ENCODE data around the gene MBTD1.
"Not testable (repeated sequence)": the region's sequence is repeated elsewhere in the genome, so short reads cannot be mapped to it uniquely, and the experiment has no call there.

MBTD1 gene

GRCh38 chr17:51251010-51251409 is 8.8 kb downstream of the MBTD1 start:
- no peak for DNase-seq

GRCh38 chr17:51250314-51250840 is 9.5 kb downstream of the MBTD1 start:
- no peak for DNase-seq

GRCh38 chr17:51245535-51245934 is 14.3 kb downstream of the MBTD1 start:
- DNase-seq, result no peak

- DNase-seq, result no peak
These were observed 15.8 kb downstream of the MBTD1 start for GRCh38 chr17:51244041-51244440.

GRCh38 chr17:51240275-51240674 is 19.6 kb downstream of the MBTD1 start:
- no peak for DNase-seq

GRCh38 chr17:51238255-51238887 is 21.5 kb downstream of the MBTD1 start:
- peak in 1 of 5 donors; percentile 36 for DNase-seq

GRCh38 chr17:51234162-51234561 is 25.7 kb downstream of the MBTD1 start:
- no peak for DNase-seq

GRCh38 chr17:51231999-51232398 is 27.9 kb downstream of the MBTD1 start:
- no peak for DNase-seq

- no peak for DNase-seq
These were observed 29.5 kb downstream of the MBTD1 start for GRCh38 chr17:51230306-51230705.

- DNase-seq, result no peak
These were observed 30.0 kb downstream of the MBTD1 start for GRCh38 chr17:51229889-51230288.

- DNase-seq, result no peak
These were observed 31.7 kb downstream of the MBTD1 start for GRCh38 chr17:51228161-51228560.

GRCh38 chr17:51225523-51225922 is 34.3 kb downstream of the MBTD1 start:
- not testable (repeated sequence) for DNase-seq

- DNase-seq, result no peak
These were observed 35.2 kb downstream of the MBTD1 start for GRCh38 chr17:51224402-51225262.

- DNase-seq, result no peak
These were observed 38.5 kb downstream of the MBTD1 start for GRCh38 chr17:51221322-51221721.

GRCh38 chr17:51217946-51218345 is 41.9 kb downstream of the MBTD1 start:
- no peak for DNase-seq

- DNase-seq, result no peak
These were observed 44.9 kb downstream of the MBTD1 start for GRCh38 chr17:51214920-51215319.

GRCh38 chr17:51203838-51204237 is 56.0 kb downstream of the MBTD1 start:
- DNase-seq, result no peak

GRCh38 chr17:51200846-51201245 is 59.0 kb downstream of the MBTD1 start:
- DNase-seq, result no peak

- DNase-seq, result peak in 1 of 5 donors; percentile 59
These were observed 59.6 kb downstream of the MBTD1 start for GRCh38 chr17:51200295-51200694.

GRCh38 chr17:51197754-51198153 is 62.1 kb downstream of the MBTD1 start:
- DNase-seq, result no peak

GRCh38 chr17:51191895-51192294 is 68.0 kb downstream of the MBTD1 start:
- no peak for DNase-seq

GRCh38 chr17:51189628-51190027 is 70.2 kb downstream of the MBTD1 start:
- DNase-seq, result no peak

- no peak for DNase-seq
These were observed 70.7 kb downstream of the MBTD1 start for GRCh38 chr17:51189162-51189561.

- no peak for DNase-seq
These were observed 71.5 kb downstream of the MBTD1 start for GRCh38 chr17:51188271-51188833.

All from T-helper 1 cell (primary cell).